ENCODE data around the gene AMPD1. TPM values are rescaled to one million over a fixed set of nuclear protein-coding genes. Genes with fewer than 3 reads are reported as not detected.

Gene AMPD1
- total RNA-seq, 1 donor from 2014 or later, result not detected

DNA sequence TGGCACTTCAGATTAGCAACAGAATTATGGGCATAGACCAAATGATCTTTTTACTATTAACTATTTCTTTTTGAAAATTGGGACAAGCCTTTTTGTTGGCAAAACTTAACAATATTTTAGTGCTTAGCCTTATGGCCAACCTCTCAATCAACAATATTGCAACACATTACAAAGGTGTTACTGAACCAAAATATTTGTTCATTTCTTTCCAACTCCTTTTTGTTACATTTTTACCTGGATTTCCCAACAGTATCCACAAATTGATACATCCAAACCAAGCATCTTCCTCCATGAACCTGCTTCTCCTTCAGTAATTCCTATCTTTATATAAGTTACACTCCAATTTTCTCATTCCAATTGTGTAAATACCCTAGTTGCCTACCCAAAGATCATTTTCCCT lies 1.5 kb upstream of the AMPD1 start:
- no peaks in the 10 kb centered on the region for H3K4me1 Mint-ChIP-seq (ENCODE audit: unreplicated experiment)
- no peak for DNase-seq (ENCODE audit: extremely low spot score, unreplicated experiment)
- H3K27ac Mint-ChIP-seq, result no peak overlapping the region
- no peaks in the 10 kb centered on the region for H3K9me3 Mint-ChIP-seq
- TF ChIP-seq, protein P1, sequence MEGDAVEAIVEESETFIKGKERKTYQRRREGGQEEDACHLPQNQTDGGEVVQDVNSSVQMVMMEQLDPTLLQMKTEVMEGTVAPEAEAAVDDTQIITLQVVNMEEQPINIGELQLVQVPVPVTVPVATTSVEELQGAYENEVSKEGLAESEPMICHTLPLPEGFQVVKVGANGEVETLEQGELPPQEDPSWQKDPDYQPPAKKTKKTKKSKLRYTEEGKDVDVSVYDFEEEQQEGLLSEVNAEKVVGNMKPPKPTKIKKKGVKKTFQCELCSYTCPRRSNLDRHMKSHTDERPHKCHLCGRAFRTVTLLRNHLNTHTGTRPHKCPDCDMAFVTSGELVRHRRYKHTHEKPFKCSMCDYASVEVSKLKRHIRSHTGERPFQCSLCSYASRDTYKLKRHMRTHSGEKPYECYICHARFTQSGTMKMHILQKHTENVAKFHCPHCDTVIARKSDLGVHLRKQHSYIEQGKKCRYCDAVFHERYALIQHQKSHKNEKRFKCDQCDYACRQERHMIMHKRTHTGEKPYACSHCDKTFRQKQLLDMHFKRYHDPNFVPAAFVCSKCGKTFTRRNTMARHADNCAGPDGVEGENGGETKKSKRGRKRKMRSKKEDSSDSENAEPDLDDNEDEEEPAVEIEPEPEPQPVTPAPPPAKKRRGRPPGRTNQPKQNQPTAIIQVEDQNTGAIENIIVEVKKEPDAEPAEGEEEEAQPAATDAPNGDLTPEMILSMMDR (conservative IDR thresholded peaks at IDR 0.05), result no peak
- no peaks in the 10 kb centered on the region for H3K36me3 Mint-ChIP-seq
- H3K4me3 Mint-ChIP-seq, result no peak overlapping the region
- peaks cover 11% of the 10 kb centered on the region for H3K27me3 Mint-ChIP-seq

DNA sequence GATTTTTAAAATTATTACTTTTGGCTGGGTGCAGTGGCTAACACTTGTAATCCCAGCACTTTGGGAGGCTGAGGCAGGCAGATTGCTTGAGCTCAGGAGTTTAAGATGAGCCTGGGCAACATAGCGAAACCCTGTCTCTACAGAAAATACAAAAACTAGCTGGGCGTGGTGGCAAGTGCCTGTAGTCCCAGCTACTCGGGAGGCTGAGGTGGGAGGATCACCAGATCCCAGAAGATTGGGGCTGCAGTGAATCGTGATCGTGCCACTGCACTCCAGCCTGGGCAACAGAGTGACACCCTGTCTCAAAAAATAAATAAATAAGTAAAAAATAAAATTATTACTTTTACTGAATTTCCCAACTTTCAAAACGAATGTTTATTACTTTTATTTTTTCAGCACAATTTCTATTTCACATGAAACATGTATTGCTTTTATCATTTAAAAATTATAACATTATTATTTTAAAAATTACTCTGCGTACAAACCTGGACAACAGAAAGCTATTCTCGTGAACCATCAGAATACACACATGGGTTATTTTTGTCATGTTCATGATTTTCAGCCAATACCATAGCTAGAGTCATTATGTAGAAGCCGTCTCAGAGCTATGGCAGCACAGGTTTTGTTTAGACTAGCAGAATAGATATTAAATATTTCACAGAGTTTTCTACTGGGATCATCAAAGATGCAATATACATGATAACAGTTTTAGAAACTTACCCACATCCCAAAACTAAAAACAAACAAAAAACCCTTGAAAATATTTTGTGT lies 621 bp downstream of the AMPD1 start:
- no peaks in the 10 kb centered on the region for H3K4me1 Mint-ChIP-seq (ENCODE audit: unreplicated experiment)
- no peak for DNase-seq (ENCODE audit: extremely low spot score, unreplicated experiment)
- TF ChIP-seq, protein P1 (conservative IDR thresholded peaks at IDR 0.05), result no peak
- H3K27ac Mint-ChIP-seq, result no peak overlapping the region
- no peaks in the 10 kb centered on the region for H3K9me3 Mint-ChIP-seq
- H3K4me3 Mint-ChIP-seq, result no peak overlapping the region
- H3K36me3 Mint-ChIP-seq, result no peaks in the 10 kb centered on the region
- H3K27me3 Mint-ChIP-seq, result peaks cover 13% of the 10 kb centered on the region

DNA sequence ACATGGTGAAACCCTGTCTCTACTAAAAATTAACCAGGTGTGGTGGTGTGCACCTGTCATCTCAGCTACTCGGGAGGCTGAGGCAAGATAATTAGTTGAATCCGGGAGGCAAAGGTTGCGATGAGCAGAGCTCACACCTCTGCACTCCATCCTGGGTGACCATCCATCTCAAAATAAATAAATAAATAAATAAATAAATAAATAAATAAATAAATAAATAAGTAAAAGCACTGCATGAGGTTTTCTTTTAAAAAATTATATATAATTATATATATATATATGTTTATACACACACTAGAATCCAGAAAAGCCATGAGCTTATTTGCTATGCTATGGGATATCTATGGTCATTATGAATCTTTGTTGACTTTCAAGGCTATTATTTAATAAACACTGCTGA lies 2.4 kb downstream of the AMPD1 start:
- no peak overlapping the region for H3K4me3 Mint-ChIP-seq
- no peak for DNase-seq (ENCODE audit: extremely low spot score, unreplicated experiment)
- no peaks in the 10 kb centered on the region for H3K4me1 Mint-ChIP-seq (ENCODE audit: unreplicated experiment)
- H3K27ac Mint-ChIP-seq, result no peak overlapping the region
- H3K27me3 Mint-ChIP-seq, result peaks cover 18% of the 10 kb centered on the region
- no peaks in the 10 kb centered on the region for H3K9me3 Mint-ChIP-seq
- H3K36me3 Mint-ChIP-seq, result no peaks in the 10 kb centered on the region
- TF ChIP-seq, protein P1 (conservative IDR thresholded peaks at IDR 0.05), result no peak

DNA sequence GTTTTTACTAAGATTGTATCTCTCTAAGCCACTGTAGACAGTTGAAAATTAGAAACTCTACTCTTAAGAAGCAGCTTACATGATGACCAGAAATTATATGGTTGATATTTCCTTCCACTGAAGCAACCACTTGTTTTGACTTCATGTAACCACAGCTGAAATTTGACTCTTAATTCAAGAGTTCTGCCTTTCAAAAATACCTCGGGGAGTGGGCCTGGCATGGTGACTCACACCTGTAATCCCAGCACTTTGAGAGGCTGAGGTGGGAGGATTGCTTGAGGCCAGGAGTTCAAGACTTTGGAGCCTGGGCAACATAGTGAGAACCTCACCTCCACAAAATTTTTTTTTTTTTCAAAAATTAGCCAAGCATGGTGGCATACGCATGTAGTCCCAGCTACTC lies 4.3 kb downstream of the AMPD1 start:
- no peak overlapping the region for H3K4me3 Mint-ChIP-seq
- no peaks in the 10 kb centered on the region for H3K36me3 Mint-ChIP-seq
- H3K27ac Mint-ChIP-seq, result no peak overlapping the region
- TF ChIP-seq, protein P1 (conservative IDR thresholded peaks at IDR 0.05), result no peak
- H3K27me3 Mint-ChIP-seq, result peaks cover 30% of the 10 kb centered on the region
- no peaks in the 10 kb centered on the region for H3K4me1 Mint-ChIP-seq (ENCODE audit: unreplicated experiment)
- no peaks in the 10 kb centered on the region for H3K9me3 Mint-ChIP-seq
- no peak for DNase-seq (ENCODE audit: extremely low spot score, unreplicated experiment)

DNA sequence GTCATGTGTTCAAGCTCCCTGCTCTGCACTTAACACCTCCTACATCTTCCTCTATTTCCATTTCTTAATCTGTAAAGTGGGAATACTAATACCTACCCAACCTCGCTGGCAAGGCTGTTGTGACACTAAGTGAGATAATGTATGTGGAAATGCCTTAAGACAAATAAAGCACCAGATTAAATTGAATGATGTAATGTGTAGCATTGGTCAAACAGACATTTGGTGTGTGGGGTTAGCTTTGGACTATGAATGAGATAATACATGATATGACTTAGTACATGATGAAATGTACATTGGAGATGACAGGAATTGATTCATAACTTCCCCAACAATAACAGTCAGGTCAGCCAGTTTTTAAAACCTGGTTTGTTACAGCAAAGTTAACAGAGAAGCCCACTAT lies 5.2 kb downstream of the AMPD1 start:
- no peaks in the 10 kb centered on the region for H3K4me1 Mint-ChIP-seq (ENCODE audit: unreplicated experiment)
- DNase-seq (ENCODE audit: extremely low spot score, unreplicated experiment), result no peak
- no peaks in the 10 kb centered on the region for H3K9me3 Mint-ChIP-seq
- H3K4me3 Mint-ChIP-seq, result no peak overlapping the region
- TF ChIP-seq, protein P1 (conservative IDR thresholded peaks at IDR 0.05), result no peak
- H3K27me3 Mint-ChIP-seq, result peaks cover 32% of the 10 kb centered on the region
- H3K36me3 Mint-ChIP-seq, result no peaks in the 10 kb centered on the region
- no peak overlapping the region for H3K27ac Mint-ChIP-seq

Data from type B pancreatic cell (in vitro differentiated cells).